Measurements from ENCODE around the gene SPEM3. TPM values are rescaled to one million over a fixed set of nuclear protein-coding genes. Genes with fewer than 3 reads are reported as not detected.

The SPEM3 gene
- total RNA-seq, 4 donors from 2014 or later: not detected

GRCh38 chr17:7394452-7395191 lies 34.0 kb upstream of the SPEM3 start, which contains the start of gene PLSCR3:
Gene PLSCR3 (minus strand): TSS chr17:7394525. CDS start chr17:7394110, 415 bp downstream.
- peak within 1 kb of the TSS; percentile 86 to 96 (median 91) for H3K27ac ChIP-seq
- TF ChIP-seq POLR2A (IDR thresholded peaks at IDR 0.05) (peak; percentile 83 to 90), CTCF (IDR thresholded peaks at IDR 0.05) (peak in 4 of 5 experiments; percentile 28 to 72 (median 52)), EP300 (IDR thresholded peaks at IDR 0.05) (peak in 1 of 2 donors; percentile 93)
- 0% methylated on average over 12 to 23 of the region's 71 CpGs for WGBS, 2 donors
- H3K27me3 ChIP-seq: no peaks in the 10 kb centered on the region
- peaks cover 0 to 27% (median 15%) of the 10 kb centered on the region in 4 donors for H3K4me1 ChIP-seq
- DNase-seq (ENCODE audit: low spot score in 2 of 2): peak; percentile 74 to 76
- H3K4me3 ChIP-seq: peak within 1 kb of the TSS; percentile 77 to 95 (median 88)
- no peaks in the 10 kb centered on the region for H3K9me3 ChIP-seq
- peaks cover 0 to 34% (median 0%) of the 10 kb centered on the region in 3 donors for H3K36me3 ChIP-seq

GRCh38 chr17:7396147-7396546 lies 32.5 kb upstream of the SPEM3 start:
- DNase-seq (ENCODE audit: low spot score in 2 of 2): no peak
- Histone ChIP-seq H3K4me1 (peaks cover 0 to 32% (median 15%) of the 10 kb centered on the region in 4 donors), H3K9me3 (no peaks in the 10 kb centered on the region), H3K4me3 (no peak overlapping the region), H3K27me3 (no peaks in the 10 kb centered on the region), H3K27ac (no peak overlapping the region), H3K36me3 (peaks cover 0 to 19% (median 0%) of the 10 kb centered on the region in 3 donors)
- TF ChIP-seq POLR2A (IDR thresholded peaks at IDR 0.05) (no peak), CTCF (IDR thresholded peaks at IDR 0.05) (no peak), EP300 (IDR thresholded peaks at IDR 0.05) (no peak)
- WGBS, 2 donors: 87 to 89% methylated on average over 4 of the region's 4 CpGs

- H3K36me3 ChIP-seq: peaks cover 0 to 5% (median 0%) of the 10 kb centered on the region in 3 donors
- H3K27me3 ChIP-seq: no peaks in the 10 kb centered on the region
- DNase-seq (ENCODE audit: low spot score in 2 of 2): no peak
- 86 to 89% methylated on average over 2 of the region's 2 CpGs for WGBS, 2 donors
- TF ChIP-seq POLR2A (IDR thresholded peaks at IDR 0.05) (no peak), EP300 (IDR thresholded peaks at IDR 0.05) (no peak), CTCF (IDR thresholded peaks at IDR 0.05) (no peak)
- H3K9me3 ChIP-seq: no peaks in the 10 kb centered on the region
- peaks cover 0 to 39% (median 23%) of the 10 kb centered on the region in 4 donors for H3K4me1 ChIP-seq
- no peak overlapping the region for H3K4me3 ChIP-seq
- H3K27ac ChIP-seq: no peak overlapping the region
Measured at GRCh38 chr17:7398612-7399011, 30.0 kb upstream of the SPEM3 start.

- 7 to 14% methylated on average over 6 to 16 of the region's 16 CpGs for WGBS, 2 donors
- Histone ChIP-seq H3K4me1 (peaks cover 0 to 56% (median 21%) of the 10 kb centered on the region in 4 donors), H3K36me3 (peaks cover 0 to 10% (median 0%) of the 10 kb centered on the region in 3 donors), H3K27me3 (no peaks in the 10 kb centered on the region), H3K27ac (peak overlapping the region; percentile 85 to 98 (median 96)), H3K4me3 (peak overlapping the region; percentile 55 to 96 (median 66)), H3K9me3 (no peaks in the 10 kb centered on the region)
- TF ChIP-seq EP300 (IDR thresholded peaks at IDR 0.05): no peak
- TF ChIP-seq POLR2A (IDR thresholded peaks at IDR 0.05): no peak
- TF ChIP-seq CTCF (IDR thresholded peaks at IDR 0.05): no peak
- peak; percentile 56 to 57 for DNase-seq (ENCODE audit: low spot score in 2 of 2)
Measured at GRCh38 chr17:7403043-7403726, 25.5 kb upstream of the SPEM3 start.

- Histone ChIP-seq H3K36me3 (peaks cover 0 to 15% (median 0%) of the 10 kb centered on the region in 3 donors), H3K4me1 (peaks cover 0 to 56% (median 21%) of the 10 kb centered on the region in 4 donors), H3K9me3 (no peaks in the 10 kb centered on the region), H3K4me3 (peak overlapping the region; percentile 55 to 96 (median 66)), H3K27ac (peak overlapping the region; percentile 85 to 98 (median 96)), H3K27me3 (no peaks in the 10 kb centered on the region)
- no peak for DNase-seq (ENCODE audit: low spot score in 2 of 2)
- WGBS, 2 donors: 0% methylated on average over 10 of the region's 13 CpGs; no CpG with 5 or more reads in 1 of the 2 donors
- no peak for TF ChIP-seq EP300 (IDR thresholded peaks at IDR 0.05)
- no peak for TF ChIP-seq CTCF (IDR thresholded peaks at IDR 0.05)
- TF ChIP-seq POLR2A (IDR thresholded peaks at IDR 0.05): no peak
Measured at GRCh38 chr17:7403727-7403976, 25.0 kb upstream of the SPEM3 start.
